ENCODE measurements around the gene GALNT10. TPM values are rescaled to one million over a fixed set of nuclear protein-coding genes. Genes with fewer than 3 reads are reported as not detected.

Gene GALNT10
- total and polyA plus RNA-seq, 10 of the 15 experiments (the other 5 are each of a cell fraction or from before 2014, with no cell fraction given) = 3.9 to 35.4 (median 15.5) TPM

DNA sequence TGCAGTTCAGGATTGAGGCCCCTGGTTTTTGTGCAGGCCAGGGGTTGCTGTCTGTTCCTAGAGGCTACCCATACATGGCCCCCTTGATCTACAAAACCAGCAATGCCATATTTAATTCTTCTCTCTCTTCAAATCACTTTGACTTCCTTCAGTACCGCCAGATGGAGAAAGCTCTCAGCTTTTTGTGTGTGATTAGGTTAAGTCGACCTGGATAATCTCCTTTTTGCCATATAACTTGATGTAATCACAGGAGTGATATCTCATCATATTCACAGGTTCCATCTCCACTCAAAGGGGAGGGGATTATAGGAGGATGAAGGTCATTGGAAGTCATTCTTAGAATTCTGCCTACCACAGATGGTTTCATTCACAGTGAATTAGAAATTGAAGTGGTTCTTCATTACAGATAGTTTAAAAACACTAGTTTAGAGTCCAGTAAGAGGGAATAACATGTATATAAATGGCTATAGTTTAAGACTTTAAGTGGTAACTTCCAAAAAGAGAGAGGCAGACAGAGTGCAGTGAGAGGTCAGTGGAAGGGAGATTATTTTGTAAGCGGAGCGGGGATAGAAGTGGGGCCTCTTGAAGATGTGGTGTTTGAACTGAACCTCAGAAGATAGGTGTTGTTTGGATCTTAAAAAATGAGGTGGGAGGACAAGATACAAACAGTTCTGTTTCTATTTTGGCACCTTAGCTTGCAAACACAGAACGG lies 85.9 kb downstream of the GALNT10 start:
- CTCF ChIA-PET = interaction anchor here (0.8 kb wide), 1 partner anchor 8 kb away, joined by 4 read pairs; no protein-coding TSS in a partner anchor
- intact Hi-C loops (cut with micrococcal nuclease; ENCODE audit: unreplicated experiment) = no loop called here
- Histone ChIP-seq H3K4me3 (no peak overlapping the region), H2AFZ (ENCODE audit: control insufficient read depth, low read depth, low read length) (no peak overlapping the region), H3K27me3 (replicated peaks in 1 of 2; ENCODE audit: control insufficient read depth in 2 of 2, insufficient read depth in 2 of 2, low read length in 1 of 2) (no peaks in the 10 kb centered on the region), H3K9ac (ENCODE audit: control insufficient read depth, insufficient read depth, low read length) (no peak overlapping the region), H3K4me1 (ENCODE audit: control insufficient read depth, insufficient read depth, low read length) (peaks cover 44% of the 10 kb centered on the region), H4K20me1 (ENCODE audit: control insufficient read depth, insufficient read depth) (no peaks in the 10 kb centered on the region), H3K27ac (ENCODE audit: control insufficient read depth, insufficient read depth) (no peak overlapping the region), H3K36me3 (ENCODE audit: control insufficient read depth in 2 of 2, insufficient read depth in 2 of 2, low read length in 1 of 2) (0 out of 4 replicates have a peak, but pooled peaks cover 0 to 1% of the 10 kb centered on the region in 2 experiments), H3K4me2 (ENCODE audit: control insufficient read depth, insufficient read depth) (no peak overlapping the region), H3K79me2 (ENCODE audit: control insufficient read depth, insufficient read depth, low read length) (no peaks in the 10 kb centered on the region; the same call in 1 of the 2 replicates), H3K9me3 (replicated peaks; ENCODE audit: control insufficient read depth, insufficient read depth, low read length) (no peaks in the 10 kb centered on the region; the same call in 2 of the 3 replicates)
- FAIRE-seq (no peak), DNase-seq (ENCODE audit: low read depth, low spot score) (no peak), ATAC-seq (no peak)
- SMC1A ChIA-PET (ENCODE audit: uncharacterized antibody, unreplicated experiment) = interaction anchor here (1.1 to 2.0 kb wide), 4 partner anchors 8 to 87 kb away, joined by 3 to 5 read pairs (median 4); no protein-coding TSS in a partner anchor
- 0 out of 2 replicates have a peak, but pooled peaks have one; percentile 10 for TF ChIP-seq MEF2A (IDR thresholded peaks at IDR 0.05; ENCODE audit: insufficient read depth, low read depth, low read length)
- TF ChIP-seq, protein P1, sequence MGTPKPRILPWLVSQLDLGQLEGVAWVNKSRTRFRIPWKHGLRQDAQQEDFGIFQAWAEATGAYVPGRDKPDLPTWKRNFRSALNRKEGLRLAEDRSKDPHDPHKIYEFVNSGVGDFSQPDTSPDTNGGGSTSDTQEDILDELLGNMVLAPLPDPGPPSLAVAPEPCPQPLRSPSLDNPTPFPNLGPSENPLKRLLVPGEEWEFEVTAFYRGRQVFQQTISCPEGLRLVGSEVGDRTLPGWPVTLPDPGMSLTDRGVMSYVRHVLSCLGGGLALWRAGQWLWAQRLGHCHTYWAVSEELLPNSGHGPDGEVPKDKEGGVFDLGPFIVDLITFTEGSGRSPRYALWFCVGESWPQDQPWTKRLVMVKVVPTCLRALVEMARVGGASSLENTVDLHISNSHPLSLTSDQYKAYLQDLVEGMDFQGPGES (IDR thresholded peaks at IDR 0.05) = no peak
- RAD21 ChIA-PET (ENCODE audit: unreplicated experiment) = no interaction called here
- no TSS peak for BruUV-seq (replicated peaks)
- WGBS (ENCODE audit: insufficient coverage, insufficient replicate concordance, low lambda C conversion rate, missing lambda C conversion rate) = 88% methylated on average over 5 of the region's 5 CpGs
- in situ Hi-C loops (cut with MboI) = no loop called here
- POLR2A ChIA-PET = no interaction called here

DNA sequence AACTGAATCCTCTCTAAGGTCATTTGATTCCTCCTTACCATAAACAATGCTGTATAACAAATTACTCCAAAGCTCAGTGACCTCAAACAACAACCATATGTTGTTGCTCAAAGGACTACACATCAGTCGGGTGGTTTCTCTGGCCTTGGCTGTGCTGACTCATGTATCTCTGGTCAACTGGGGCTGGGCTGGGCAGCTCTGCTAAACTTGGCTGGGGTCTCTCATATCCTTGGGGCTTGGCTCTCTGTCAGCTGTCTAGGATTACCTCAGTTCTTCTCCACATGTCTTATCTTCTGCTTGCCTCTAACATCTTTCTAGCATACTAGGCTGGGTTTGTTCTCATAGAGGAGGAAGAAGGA lies 86.4 kb downstream of the GALNT10 start:
- intact Hi-C loops (cut with micrococcal nuclease; ENCODE audit: unreplicated experiment) = no loop called here
- no TSS peak for BruUV-seq (replicated peaks)
- ChIA-PET RAD21 (ENCODE audit: unreplicated experiment) (no interaction called here), CTCF (no interaction called here), POLR2A (no interaction called here), SMC1A (ENCODE audit: uncharacterized antibody, unreplicated experiment) (interaction anchor here (1.1 to 1.3 kb wide), 2 partner anchors 76 to 88 kb away, joined by 3 read pairs; no protein-coding TSS in a partner anchor)
- H3K27ac ChIP-seq (ENCODE audit: control insufficient read depth, insufficient read depth) = no peak overlapping the region
- no peak overlapping the region for H2AFZ ChIP-seq (ENCODE audit: control insufficient read depth, low read depth, low read length)
- no peak overlapping the region for H3K9ac ChIP-seq (ENCODE audit: control insufficient read depth, insufficient read depth, low read length)
- no peaks in the 10 kb centered on the region; the same call in 2 of the 3 replicates for H3K9me3 ChIP-seq (replicated peaks; ENCODE audit: control insufficient read depth, insufficient read depth, low read length)
- H3K36me3 ChIP-seq (ENCODE audit: control insufficient read depth in 2 of 2, insufficient read depth in 2 of 2, low read length in 1 of 2) = 0 out of 4 replicates have a peak, but pooled peaks cover 0 to 5% of the 10 kb centered on the region in 2 experiments
- no peak overlapping the region for H3K4me2 ChIP-seq (ENCODE audit: control insufficient read depth, insufficient read depth)
- H3K4me1 ChIP-seq (ENCODE audit: control insufficient read depth, insufficient read depth, low read length) = peaks cover 44% of the 10 kb centered on the region
- FAIRE-seq (no peak), ATAC-seq (no peak), DNase-seq (ENCODE audit: low read depth, low spot score) (no peak)
- 81% methylated on average over 1 of the region's 1 CpG for WGBS (ENCODE audit: insufficient coverage, insufficient replicate concordance, low lambda C conversion rate, missing lambda C conversion rate)
- H3K27me3 ChIP-seq (replicated peaks in 1 of 2; ENCODE audit: control insufficient read depth in 2 of 2, insufficient read depth in 2 of 2, low read length in 1 of 2) = no peaks in the 10 kb centered on the region
- no peaks in the 10 kb centered on the region; the same call in 1 of the 2 replicates for H3K79me2 ChIP-seq (ENCODE audit: control insufficient read depth, insufficient read depth, low read length)
- no peak overlapping the region for H3K4me3 ChIP-seq
- no peaks in the 10 kb centered on the region for H4K20me1 ChIP-seq (ENCODE audit: control insufficient read depth, insufficient read depth)
- in situ Hi-C loops (cut with MboI) = no loop called here
- no peak for TF ChIP-seq SUPT20H (IDR thresholded peaks at IDR 0.05; ENCODE audit: borderline replicate concordance, control insufficient read depth, low read depth, low read length)
- no peak for TF ChIP-seq SMAD1 (IDR thresholded peaks at IDR 0.05; ENCODE audit: low read depth, partially characterized antibody)
- TF ChIP-seq ZNF622 (IDR thresholded peaks at IDR 0.05) = no peak
- TF ChIP-seq BCL11A (IDR thresholded peaks at IDR 0.05; ENCODE audit: low read depth, low read length) = no peak
- TF ChIP-seq ZSCAN29 (IDR thresholded peaks at IDR 0.05) = no peak
- TF ChIP-seq, protein P2, sequence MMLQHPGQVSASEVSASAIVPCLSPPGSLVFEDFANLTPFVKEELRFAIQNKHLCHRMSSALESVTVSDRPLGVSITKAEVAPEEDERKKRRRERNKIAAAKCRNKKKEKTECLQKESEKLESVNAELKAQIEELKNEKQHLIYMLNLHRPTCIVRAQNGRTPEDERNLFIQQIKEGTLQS (IDR thresholded peaks at IDR 0.05; ENCODE audit: borderline replicate concordance, extremely low read depth, low read depth, low read length) = no peak
- TF ChIP-seq, protein P3, sequence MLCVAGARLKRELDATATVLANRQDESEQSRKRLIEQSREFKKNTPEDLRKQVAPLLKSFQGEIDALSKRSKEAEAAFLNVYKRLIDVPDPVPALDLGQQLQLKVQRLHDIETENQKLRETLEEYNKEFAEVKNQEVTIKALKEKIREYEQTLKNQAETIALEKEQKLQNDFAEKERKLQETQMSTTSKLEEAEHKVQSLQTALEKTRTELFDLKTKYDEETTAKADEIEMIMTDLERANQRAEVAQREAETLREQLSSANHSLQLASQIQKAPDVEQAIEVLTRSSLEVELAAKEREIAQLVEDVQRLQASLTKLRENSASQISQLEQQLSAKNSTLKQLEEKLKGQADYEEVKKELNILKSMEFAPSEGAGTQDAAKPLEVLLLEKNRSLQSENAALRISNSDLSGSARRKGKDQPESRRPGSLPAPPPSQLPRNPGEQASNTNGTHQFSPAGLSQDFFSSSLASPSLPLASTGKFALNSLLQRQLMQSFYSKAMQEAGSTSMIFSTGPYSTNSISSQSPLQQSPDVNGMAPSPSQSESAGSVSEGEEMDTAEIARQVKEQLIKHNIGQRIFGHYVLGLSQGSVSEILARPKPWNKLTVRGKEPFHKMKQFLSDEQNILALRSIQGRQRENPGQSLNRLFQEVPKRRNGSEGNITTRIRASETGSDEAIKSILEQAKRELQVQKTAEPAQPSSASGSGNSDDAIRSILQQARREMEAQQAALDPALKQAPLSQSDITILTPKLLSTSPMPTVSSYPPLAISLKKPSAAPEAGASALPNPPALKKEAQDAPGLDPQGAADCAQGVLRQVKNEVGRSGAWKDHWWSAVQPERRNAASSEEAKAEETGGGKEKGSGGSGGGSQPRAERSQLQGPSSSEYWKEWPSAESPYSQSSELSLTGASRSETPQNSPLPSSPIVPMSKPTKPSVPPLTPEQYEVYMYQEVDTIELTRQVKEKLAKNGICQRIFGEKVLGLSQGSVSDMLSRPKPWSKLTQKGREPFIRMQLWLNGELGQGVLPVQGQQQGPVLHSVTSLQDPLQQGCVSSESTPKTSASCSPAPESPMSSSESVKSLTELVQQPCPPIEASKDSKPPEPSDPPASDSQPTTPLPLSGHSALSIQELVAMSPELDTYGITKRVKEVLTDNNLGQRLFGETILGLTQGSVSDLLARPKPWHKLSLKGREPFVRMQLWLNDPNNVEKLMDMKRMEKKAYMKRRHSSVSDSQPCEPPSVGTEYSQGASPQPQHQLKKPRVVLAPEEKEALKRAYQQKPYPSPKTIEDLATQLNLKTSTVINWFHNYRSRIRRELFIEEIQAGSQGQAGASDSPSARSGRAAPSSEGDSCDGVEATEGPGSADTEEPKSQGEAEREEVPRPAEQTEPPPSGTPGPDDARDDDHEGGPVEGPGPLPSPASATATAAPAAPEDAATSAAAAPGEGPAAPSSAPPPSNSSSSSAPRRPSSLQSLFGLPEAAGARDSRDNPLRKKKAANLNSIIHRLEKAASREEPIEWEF (IDR thresholded peaks at IDR 0.05; ENCODE audit: insufficient replicate concordance, low read depth, low read length) = no peak
